ENCODE results near the gene CCBE1.

CCBE1 gene

DNA sequence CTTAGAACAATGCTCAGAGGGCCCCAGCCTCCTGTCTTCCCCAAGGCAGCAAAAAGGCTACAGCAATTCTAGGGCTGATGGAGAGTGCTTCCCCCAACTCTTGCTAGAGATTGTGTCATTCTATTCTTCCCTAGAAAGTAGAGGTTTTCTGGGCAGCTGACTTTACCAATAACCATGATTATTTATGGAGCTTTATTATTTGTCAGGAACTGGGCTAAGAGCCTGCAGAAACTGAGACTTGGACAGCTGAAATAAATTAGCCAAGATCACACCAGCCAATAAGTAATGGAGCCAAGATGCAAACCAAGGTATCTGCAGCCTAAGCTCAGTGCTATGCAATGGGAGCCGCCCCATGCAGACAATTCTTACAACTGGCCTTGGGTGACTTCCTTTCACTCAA lies 84.8 kb downstream of the CCBE1 start:
- TF ChIP-seq, protein P1, sequence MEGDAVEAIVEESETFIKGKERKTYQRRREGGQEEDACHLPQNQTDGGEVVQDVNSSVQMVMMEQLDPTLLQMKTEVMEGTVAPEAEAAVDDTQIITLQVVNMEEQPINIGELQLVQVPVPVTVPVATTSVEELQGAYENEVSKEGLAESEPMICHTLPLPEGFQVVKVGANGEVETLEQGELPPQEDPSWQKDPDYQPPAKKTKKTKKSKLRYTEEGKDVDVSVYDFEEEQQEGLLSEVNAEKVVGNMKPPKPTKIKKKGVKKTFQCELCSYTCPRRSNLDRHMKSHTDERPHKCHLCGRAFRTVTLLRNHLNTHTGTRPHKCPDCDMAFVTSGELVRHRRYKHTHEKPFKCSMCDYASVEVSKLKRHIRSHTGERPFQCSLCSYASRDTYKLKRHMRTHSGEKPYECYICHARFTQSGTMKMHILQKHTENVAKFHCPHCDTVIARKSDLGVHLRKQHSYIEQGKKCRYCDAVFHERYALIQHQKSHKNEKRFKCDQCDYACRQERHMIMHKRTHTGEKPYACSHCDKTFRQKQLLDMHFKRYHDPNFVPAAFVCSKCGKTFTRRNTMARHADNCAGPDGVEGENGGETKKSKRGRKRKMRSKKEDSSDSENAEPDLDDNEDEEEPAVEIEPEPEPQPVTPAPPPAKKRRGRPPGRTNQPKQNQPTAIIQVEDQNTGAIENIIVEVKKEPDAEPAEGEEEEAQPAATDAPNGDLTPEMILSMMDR (conservative IDR thresholded peaks at IDR 0.05; ENCODE audit: low read depth, low read length): no peak
- H3K4me3 ChIP-seq (ENCODE audit: low read length): no peak overlapping the region
- DNase-seq (ENCODE audit: low read depth): no peak

DNA sequence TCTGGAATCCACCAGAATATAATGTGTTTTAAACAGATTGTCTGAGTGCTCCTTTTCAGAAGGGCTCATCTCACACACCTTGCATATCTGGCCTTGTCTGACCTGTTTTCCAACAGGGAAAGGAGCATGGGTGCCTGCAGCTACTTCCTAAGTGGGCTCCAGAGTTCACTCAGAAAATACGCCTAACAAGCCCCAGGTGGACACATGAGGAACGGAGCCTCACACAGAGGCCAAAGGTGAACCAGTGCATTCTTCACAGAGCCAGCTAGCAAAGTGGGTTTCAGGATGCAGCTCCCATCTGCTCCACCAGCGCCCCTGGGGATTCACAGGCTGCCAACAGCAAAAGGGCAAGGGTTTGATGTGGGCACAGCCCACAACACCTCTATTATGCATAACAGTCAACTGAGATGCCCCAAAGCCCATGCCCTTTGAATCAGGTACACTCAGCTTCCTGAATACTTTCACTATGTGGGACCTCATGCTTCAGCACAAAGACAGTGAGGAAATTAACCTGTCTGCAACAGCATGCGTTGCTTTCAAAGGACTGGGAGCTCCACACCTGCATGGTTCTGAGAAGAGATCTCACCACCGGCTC lies 86.6 kb downstream of the CCBE1 start:
- DNase-seq (ENCODE audit: low read depth): no peak
- TF ChIP-seq, protein P1 (conservative IDR thresholded peaks at IDR 0.05; ENCODE audit: low read depth, low read length): no peak
- no peak overlapping the region for H3K4me3 ChIP-seq (ENCODE audit: low read length)

DNA sequence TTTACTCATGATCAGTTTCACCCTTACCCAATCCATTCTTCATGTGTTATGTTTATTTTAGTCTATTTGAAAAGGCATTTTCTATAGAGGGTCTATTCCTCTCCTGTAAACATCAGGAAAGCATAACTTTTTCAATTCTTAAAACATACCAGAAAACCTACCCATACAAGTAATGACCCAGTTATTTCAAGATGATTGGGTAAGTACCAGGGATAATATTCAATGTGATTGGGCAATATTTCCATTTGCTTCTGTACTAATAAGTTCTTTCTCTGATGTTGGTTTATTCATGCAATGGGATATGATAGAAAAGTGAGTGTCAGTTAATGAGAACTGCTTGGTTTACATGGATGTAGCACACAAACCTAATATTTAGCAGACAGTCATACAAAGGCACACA lies 87.6 kb downstream of the CCBE1 start:
- DNase-seq (ENCODE audit: low read depth): no peak
- TF ChIP-seq, protein P1 (conservative IDR thresholded peaks at IDR 0.05; ENCODE audit: low read depth, low read length): no peak
- no peak overlapping the region for H3K4me3 ChIP-seq (ENCODE audit: low read length)

DNA sequence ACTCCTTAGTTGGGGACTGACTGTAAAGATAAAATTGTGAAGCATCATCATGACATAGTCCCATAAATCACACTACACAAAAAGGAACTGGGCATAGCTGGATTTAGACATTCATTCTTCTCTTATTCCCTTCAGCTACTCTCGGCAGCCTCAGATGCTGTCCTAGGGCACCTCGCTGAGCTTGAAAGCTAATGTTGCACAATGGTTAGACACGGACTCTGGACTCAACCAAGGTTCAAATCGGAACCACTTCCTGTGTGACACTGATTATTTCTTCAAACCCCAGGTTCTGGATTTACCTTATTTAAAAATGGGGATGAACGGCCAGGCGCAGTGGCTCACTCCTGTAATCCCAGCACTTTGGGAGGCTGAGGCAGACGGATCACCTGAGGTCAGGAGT lies 89.8 kb downstream of the CCBE1 start:
- no peak overlapping the region for H3K4me3 ChIP-seq (ENCODE audit: low read length)
- TF ChIP-seq, protein P1 (conservative IDR thresholded peaks at IDR 0.05; ENCODE audit: low read depth, low read length): no peak
- DNase-seq (ENCODE audit: low read depth): no peak

DNA sequence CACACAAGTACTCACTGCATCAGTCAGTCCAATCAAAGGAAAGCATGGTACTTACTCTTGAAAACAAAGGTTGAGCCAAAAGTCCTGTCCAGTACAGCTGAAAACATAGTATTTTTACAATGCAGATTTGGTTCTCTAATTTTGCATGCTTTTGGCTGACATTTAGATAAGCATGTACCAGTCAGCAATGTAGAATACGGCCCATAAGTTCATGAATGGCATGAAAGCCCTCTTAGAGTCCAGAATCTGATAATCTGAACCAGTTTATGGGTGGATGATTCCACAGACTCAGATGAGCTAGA lies 90.2 kb downstream of the CCBE1 start:
- no peak overlapping the region for H3K4me3 ChIP-seq (ENCODE audit: low read length)
- DNase-seq (ENCODE audit: low read depth): no peak
- TF ChIP-seq, protein P1 (conservative IDR thresholded peaks at IDR 0.05; ENCODE audit: low read depth, low read length): no peak

DNA sequence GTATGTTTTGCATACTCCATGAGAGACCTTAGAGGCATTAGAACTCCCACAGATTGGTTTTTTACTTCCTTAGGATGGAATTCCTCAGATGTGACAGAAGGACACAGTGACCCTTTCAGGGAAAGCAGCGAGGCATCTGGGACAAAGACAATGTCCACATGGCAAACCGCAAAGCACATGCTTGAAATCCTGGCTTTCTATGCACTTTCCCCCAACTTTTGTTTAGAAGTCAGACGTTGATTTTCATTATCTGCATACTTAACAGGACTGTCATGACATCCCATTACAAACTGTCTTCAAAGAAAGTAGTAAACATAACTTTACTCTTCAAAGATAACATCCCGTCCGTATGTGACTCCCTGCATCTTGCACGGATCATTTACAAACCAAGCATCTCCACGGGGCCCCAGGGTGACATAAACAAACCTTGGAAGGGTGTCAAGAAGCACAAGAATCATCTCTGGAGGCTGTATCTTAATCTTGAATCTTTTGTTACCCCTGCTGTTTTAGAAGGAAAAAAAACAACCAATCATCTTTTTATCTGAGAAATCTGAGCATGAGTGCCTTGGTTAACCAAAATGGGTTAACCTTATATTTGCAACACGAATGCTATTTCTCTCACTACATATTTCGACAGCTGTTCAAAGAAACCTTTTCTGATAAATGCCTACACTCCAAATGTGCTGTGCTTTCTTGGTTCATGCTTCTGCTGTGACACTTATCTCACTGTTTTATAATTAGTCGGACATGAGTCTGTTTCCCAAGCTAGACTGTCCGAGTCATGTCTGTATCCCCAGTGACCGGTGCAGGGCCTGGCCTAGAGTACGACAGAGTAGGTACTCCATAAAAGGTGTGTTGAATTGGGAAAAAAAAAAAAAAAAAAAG lies 90.8 kb downstream of the CCBE1 start:
- DNase-seq (ENCODE audit: low read depth): no peak
- TF ChIP-seq, protein P1 (conservative IDR thresholded peaks at IDR 0.05; ENCODE audit: low read depth, low read length): no peak
- H3K4me3 ChIP-seq (ENCODE audit: low read length): no peak overlapping the region
